HG03565 (cell line): ENCODE measurements around the gene PLG.
"Not testable (repeated sequence)": the region's sequence is repeated elsewhere in the genome, so short reads cannot be mapped to it uniquely, and the experiment has no call there.

Source experiments
- ATAC-seq: cut with Tn5 transposase; IDR thresholded peaks from one replicate; pipeline ENCODE4 v1.9.1; 2021; ENCODE audit warnings: mild to moderate bottlenecking, moderate library complexity; ENCODE audit not compliant: unreplicated experiment

PLG gene

GRCh38 chr6:160701918-160702680, at the start of gene PLG:
Gene PLG (plus strand): TSS chr6:160702244. CDS start chr6:160702305, 61 bp downstream.
- not testable (repeated sequence) for ATAC-seq

- no peak for ATAC-seq
These were observed 42.5 kb upstream of the PLG start for GRCh38 chr6:160659562-160659961.

GRCh38 chr6:160661216-160661615, 40.8 kb upstream of the PLG start:
- ATAC-seq, result no peak

- no peak for ATAC-seq
These were observed 39.6 kb upstream of the PLG start for GRCh38 chr6:160662429-160662828.

- ATAC-seq, result no peak
These were observed 39.2 kb upstream of the PLG start for GRCh38 chr6:160662842-160663241.

- not testable (repeated sequence) for ATAC-seq
These were observed 37.8 kb upstream of the PLG start, which contains the start of gene LPA for GRCh38 chr6:160664198-160664597. Gene LPA (minus strand): TSS chr6:160664275. CDS start chr6:160664214, 61 bp downstream.

- ATAC-seq, result peak; percentile 92
These were observed 34.2 kb upstream of the PLG start for GRCh38 chr6:160667639-160668481.

- no peak for ATAC-seq
These were observed 33.5 kb upstream of the PLG start for GRCh38 chr6:160668589-160668988.

- not testable (repeated sequence) for ATAC-seq
These were observed 25.6 kb upstream of the PLG start for GRCh38 chr6:160676418-160676817.

- ATAC-seq, result no peak
These were observed 23.8 kb upstream of the PLG start for GRCh38 chr6:160678230-160678629.

- no peak for ATAC-seq
These were observed 23.2 kb upstream of the PLG start for GRCh38 chr6:160678744-160679401.

GRCh38 chr6:160679402-160679769, 22.7 kb upstream of the PLG start:
- ATAC-seq, result no peak

- ATAC-seq, result not testable (repeated sequence)
These were observed 16.8 kb upstream of the PLG start for GRCh38 chr6:160685101-160685761.

- ATAC-seq, result no peak
These were observed 16.1 kb upstream of the PLG start for GRCh38 chr6:160685762-160686450.

- no peak for ATAC-seq
These were observed 11.6 kb upstream of the PLG start for GRCh38 chr6:160690458-160690857.

GRCh38 chr6:160691617-160692016, 10.4 kb upstream of the PLG start:
- no peak for ATAC-seq

- ATAC-seq, result no peak
These were observed 9.6 kb upstream of the PLG start for GRCh38 chr6:160692369-160692959.

- not testable (repeated sequence) for ATAC-seq
These were observed 7.0 kb upstream of the PLG start for GRCh38 chr6:160695025-160695424.

GRCh38 chr6:160695622-160696021, 6.4 kb upstream of the PLG start:
- ATAC-seq, result not testable (repeated sequence)

GRCh38 chr6:160696884-160697283, 5.2 kb upstream of the PLG start:
- ATAC-seq, result not testable (repeated sequence)
